Left kidney (tissue), 2 donors: Measurements from ENCODE around the gene MACROD2. TPM values are rescaled to one million over a fixed set of nuclear protein-coding genes. Genes with fewer than 3 reads are reported as not detected.

ENCODE experiments used
- DNase-seq: peaks from one replicate; pipeline ENCODE4 v3.0.0-alpha.2; 2013
- polyA plus RNA-seq: library from polyadenylated mRNA; unstranded; fragments of 120-200 nt; gene quantifications from one replicate; pipeline ENCODE4 v1.2.1, GENCODE V29; 2013; ENCODE audit not compliant: insufficient read length

Gene MACROD2
- polyA plus RNA-seq, 1 donor, result 17.2 TPM

DNA sequence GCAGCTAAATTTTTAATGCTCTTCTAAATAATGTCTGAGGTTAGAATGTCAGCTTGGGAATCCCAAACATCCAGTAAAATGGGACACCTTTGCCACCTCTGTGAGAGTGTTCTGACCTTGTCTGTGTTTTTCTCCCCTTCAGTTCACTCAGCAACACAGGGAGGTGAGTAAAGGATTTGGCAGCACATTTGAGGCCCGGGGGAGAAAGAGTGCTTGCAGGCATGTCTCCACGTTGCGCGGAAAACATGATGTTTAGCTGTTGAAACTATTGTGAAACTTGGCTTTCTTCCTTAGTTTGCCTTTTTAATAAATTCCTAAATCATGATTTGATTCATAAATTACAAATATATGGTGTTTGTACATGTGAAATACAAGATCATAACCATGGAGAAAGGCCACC, 1049.9 kb downstream of the MACROD2 start:
- DNase-seq, result no peak

DNA sequence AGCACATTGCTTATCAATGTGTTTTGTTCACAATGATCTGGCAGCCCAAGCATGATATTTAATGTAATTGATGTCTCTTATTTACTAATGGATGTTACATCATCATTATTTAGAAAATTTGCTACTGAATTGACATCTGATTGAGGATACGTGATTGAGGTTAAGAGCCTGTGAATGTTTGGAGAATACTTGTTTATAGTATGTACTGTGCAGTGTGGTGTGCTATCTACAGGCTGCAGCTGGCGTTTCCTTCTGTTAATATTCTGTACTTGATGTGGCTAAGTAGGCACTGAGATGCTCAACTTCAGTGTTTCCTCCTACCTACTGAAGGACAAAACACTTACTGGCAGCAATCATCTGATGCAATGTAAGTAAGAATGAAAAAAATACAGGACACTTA, 1051.7 kb downstream of the MACROD2 start:
- no peak for DNase-seq

DNA sequence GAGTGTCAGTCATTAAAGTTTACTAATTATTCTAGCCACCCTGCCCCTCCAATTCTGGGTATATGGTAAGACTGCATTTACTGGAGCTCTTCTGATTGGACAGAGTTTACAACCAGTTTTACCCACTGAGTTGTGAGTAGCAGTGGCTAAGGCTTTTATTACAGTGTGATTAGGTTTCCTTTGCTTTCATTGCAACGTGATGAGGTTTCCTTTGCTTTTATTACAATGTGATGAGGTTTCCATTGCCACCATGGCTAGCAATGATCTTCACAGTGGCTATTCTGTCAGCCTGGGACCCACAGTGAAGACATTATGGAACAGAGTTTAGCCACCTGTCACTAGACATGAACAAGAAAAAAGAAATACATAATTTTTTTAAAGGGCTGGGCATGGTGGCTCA, 1052.3 kb downstream of the MACROD2 start:
- no peak for DNase-seq

DNA sequence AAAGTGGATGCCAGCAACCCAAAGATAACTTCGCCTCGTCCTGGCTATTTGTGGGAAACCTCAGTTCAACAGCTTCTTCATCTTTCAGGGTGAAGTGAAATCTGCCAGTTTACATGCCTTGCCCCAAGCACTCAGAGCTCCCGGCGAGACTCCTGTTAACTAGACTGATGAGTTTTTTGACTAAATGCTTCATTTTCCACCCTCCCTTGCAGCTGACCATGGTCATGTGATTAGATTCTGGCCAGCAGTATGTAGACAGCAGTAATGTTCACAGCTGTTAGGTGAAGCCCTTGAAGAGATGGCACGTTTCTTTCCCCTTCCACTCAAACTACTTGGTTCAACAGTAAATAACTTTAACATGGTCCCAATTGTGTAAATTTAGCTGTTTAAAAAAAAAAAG, 1060.9 kb downstream of the MACROD2 start:
- no peak for DNase-seq

DNA sequence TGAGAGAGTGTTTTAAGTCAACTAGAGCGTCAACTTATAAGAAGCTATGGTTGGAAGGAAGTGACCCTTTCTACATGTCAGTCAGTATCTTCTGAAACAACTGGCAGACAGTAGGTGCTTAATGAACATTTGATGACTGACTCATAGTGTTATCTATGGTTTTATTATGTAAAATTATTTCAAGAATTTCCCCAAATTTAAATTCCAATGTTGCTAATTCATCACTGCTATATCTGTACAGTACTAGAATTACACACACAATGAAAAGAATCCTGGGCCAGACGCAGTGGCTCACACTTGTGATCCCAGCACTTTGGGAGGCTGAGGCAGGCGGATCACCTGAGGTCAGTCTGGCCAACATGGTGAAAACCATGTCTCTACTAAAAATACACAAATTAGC, 1063.5 kb downstream of the MACROD2 start:
- DNase-seq, result no peak

DNA sequence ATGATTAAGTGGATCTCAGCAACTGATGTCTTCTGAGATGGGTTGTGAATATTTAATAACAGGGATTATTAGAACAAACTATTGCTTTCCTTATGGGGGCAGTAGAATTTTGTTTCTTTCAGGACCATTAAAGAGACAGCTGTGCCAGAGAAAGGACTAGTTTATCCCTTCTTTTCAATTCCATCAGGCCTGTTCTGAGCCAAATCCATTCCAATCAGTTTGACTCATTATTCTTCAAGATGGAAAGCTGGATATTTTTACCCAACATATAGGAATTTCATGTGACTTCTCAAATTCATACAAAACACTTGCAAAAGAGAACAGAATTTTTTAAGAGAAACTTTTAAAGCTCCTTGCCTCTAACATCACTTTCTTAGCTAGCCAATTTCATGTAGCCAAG, 1064.1 kb downstream of the MACROD2 start:
- no peak for DNase-seq

DNA sequence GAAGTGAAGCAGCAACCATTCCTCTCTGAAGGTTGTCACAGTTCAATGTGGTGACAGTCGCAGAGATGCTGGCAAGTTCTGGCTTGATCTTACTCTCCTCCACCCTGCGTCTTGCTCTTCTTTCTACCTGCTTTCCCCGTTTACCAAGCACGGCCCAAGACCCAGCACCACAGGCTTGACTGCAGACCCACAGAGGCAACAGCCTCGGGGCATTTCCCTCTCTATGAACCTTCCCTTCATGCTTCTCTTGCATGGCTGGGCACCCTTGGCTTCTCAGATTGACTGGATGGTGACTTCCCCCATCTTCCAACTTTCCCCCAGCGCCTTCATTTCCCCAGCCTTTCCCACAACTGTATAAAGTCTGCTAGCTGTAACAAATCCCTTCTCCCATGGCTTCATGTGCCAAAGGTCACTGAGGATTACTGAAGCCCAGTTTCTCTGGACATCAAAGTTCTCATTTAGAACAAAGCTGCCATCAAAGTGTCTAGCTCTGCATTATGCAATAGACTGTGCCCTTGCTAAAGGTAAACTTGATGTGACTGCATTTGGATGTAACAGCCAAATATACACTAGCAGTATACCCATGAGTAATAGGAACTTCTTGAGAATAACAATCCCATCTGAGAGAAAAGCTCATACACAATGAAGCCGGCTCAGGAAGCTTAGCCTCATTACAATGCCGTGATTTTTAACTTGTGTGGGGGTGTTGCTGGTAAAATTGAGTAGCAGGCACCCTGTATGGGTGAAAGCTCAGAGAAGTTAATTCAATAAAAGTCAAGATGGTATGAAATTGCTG, 1065.1 kb downstream of the MACROD2 start:
- no peak for DNase-seq

DNA sequence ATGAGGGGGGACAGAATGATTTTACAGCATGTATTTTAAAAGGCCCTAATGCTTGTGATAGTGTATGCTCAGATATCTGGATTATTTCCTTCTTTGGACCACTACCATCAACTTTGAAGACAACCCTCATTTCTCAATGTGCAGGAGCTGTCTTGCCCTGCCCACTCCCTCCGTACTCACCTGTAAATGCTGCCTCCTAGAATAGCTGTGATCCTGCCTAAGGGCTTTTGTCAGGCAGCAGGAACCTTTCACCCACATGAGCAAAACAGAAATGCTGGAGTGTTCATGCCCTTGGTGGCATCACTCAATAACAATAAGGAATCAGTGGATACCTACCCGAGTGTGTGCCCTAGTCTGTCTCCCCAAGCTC, 1065.7 kb downstream of the MACROD2 start:
- no peak for DNase-seq

DNA sequence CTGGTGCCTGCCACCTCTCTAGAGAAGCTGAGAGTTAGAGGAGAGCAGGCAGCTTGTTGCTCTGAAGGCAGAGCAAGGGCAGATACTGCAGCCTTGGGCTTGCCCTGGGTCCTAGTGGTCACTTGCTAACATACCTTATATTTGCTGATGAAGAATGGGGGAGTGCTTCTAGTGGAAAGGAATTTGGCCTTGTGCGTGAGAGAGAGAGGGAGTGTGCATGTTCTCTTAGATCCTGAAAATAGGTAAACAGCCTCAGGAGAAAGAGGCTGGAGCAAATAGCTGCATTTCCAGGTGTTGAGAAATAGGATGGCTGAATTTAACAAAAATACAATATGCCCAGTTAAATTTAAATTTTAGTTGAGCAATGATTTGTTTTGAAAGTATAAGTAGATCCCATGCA, 1066.6 kb downstream of the MACROD2 start:
- DNase-seq, result peak; percentile 62

DNA sequence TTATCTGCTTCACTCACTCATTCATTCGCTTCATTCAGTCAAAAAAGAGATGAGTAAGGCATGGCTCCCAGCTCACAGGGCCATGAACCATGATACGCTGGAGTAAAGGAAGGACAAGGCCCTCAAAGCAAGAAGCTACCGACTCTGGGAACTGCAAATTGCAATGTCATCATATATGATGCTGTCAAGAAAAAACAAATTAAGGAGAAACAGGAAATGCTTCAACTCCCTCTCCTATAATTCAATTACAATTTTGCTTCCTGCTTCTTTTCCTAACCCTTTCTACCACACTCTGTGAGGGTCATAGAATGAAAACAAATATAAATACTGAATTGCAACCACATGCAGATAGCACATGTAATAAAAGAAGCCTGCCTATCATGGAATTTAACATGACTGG, 1067.8 kb downstream of the MACROD2 start:
- no peak for DNase-seq

DNA sequence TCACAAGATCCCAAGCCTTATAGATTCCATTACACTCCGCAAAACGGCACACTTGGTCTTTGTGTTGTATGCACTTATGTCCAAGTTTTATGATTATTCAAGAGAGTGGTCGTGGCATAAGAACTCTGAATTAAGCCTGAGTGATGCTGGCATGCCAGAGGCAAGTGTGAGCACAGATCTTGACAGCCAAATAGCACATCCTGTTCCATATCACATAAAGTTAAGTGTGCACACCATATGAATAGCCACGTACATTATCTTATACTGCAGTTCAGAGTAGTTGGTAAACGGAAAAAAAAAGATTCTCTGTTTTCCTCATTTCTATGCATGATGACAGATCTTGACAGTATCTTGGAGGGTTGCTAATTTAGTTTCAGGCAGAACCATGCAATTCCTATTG, 1069.4 kb downstream of the MACROD2 start:
- no peak for DNase-seq

DNA sequence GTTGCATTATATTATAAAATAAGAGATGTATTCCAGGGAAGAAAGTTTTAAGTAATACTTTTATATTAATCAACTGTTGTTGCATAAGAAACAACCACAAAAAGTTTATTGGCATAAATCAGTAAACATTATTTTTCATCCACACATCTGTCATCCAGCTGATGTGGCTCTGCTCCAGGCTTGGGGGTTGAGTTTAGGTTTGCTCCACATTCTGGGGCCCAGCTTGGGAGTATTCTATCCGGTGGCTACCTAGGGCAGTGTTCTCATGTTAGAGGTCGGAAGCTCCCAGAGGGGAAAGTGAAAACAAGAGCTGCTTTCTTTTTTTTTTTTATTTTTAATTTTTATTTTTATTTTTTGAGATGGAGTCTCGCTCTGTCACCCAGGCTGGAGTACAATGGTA, 1070.5 kb downstream of the MACROD2 start:
- no peak for DNase-seq

DNA sequence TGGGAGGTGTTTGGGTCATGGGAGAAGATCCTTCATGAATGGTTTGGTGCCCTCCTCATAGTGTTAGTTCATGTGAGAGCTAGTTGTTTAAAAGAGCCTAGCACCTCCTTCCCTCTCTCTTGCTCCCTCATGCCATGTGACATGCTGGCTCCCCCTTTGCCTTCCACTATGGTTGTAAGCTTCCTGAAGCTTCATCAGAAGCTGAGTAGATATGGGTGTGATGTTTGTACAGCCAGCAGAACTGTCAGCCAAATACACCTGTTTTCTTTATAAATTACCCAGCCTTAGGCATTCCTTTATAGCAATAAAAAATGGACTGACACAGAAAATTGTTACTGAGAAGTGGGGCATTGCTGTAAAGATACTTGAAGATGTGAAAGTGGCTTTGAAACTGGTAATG, 1073.2 kb downstream of the MACROD2 start:
- no peak for DNase-seq

DNA sequence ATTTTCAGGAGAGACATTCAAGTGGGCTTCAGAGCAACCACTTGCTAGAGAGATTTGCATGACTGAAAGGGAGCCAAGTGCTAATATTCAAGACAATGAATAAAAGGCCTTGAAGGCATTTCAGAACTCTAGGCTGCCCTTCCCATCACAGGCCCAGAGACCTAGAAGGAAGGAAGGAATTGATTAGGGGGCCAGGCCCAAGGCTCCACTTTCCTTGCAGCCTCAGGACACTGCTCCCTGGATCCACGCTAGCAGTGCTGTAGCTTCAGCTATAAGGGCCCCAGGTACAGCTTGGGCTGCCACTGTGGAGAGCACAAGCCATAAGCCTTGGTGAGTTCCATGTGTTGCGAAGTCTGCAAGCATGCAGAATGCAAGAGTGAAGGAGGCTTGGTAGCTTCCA, 1074.0 kb downstream of the MACROD2 start:
- no peak for DNase-seq

DNA sequence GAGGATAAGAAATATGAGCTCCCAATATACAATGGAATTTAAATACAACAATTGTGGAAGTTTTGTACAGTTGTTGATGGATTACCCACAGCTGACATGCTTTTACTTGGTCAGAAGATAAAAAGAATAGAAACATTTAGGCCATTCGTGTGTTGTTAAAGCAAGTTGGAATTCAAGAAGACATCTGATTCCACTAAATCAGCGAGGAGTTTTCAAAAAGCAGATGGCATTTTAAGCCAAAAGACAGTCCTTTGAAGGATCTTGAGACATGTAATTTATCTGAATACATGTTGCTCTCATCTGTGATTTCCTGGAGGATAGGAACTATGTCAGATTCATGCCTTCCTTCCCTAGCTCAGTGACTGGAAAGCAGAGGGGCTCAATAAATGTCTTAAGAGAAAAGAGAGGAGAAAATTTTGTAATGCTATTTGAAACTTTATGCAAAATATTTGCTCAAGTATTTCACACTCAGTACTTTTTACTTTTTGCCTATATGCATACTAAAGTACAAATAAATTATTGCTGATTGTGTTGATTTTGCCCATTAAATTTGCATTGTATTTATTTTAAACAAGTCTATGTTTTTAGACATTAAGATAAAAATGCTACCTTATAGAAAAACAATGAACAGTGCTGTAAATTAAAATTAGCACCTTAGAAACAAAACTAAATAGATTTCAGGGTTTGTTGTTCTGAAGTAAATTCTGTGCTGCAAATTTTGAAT, 1075.9 kb downstream of the MACROD2 start:
- DNase-seq, result no peak

DNA sequence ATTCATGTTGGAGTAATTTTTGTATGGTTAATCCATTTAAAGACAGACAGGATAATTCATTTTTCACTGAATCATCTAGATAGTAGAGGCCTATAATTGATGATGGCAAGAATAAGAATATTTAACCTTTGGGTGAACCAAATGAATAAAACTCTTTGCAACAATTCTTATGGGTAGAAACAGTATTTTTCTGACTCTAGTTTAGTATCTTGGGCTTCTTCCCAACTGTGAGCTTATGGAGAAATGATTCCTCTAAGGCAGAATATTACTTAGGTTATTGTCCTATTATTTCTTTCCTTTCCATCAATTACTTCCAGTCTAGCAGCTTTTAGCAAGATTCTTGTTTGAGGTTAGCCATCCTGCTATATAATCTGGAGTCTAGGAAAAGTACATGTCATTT, 1077.0 kb downstream of the MACROD2 start:
- DNase-seq, result no peak

DNA sequence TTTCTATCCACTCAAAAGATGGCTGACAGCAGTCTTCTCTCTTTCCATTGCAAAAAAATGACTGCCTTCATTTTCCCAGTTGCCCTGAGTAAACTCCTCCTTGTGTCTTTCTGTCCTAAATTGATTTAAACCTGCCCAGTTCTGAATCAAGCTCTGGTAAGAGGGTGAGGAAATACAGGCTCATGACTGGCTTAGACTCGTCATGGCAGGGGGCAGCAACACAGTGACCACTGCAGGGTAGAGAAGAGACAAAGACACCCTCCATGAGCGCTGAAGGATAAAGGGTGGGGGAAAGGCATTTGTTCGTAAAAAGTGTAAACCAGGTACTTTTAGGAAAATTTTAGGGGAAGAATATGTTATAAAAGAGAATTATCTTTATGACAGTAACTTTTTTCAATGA, 1080.3 kb downstream of the MACROD2 start:
- DNase-seq, result no peak

DNA sequence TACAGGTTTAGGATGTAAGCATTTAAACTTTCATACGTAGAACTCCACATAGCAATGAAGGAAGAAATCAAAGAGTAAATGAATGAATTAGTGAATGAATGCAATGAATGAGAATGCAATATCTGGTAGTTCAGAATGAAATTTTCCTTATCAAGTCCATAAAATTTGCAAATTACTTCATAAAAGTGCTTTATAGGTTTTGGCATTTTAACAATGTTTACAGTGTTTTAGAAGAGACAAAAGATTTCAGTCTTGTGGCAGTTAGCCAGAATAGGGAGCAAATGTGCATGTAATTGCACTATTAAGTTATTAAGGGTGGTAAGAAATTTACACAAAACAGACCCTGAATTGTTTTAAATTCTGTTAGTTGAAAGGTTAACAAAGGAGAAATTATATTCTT, 1081.5 kb downstream of the MACROD2 start:
- no peak for DNase-seq

DNA sequence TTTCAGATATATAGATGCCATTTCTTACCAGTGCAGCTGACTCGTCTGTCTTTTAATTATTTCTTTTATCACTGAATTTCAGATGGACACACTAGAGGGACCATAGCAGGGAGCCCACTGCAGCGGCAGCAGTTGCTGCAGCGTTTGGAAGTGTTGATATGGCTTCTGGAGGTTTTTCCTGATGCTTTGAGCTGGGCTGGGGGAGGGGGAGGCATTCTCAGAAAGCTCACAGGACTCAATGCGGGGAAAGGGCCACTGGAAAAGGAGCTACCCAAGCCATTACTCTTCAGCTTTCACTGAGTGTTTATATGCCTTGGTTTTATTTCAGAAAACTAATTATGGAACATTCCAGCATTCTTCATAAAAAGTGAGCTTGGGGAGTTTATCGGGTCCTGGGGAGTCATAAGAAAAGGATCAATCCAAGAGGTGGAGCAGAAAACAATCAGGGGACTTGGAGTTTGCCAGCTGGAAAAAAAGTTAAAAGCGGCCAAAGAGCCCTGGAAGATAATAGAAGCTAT, 1082.5 kb downstream of the MACROD2 start:
- no peak for DNase-seq

DNA sequence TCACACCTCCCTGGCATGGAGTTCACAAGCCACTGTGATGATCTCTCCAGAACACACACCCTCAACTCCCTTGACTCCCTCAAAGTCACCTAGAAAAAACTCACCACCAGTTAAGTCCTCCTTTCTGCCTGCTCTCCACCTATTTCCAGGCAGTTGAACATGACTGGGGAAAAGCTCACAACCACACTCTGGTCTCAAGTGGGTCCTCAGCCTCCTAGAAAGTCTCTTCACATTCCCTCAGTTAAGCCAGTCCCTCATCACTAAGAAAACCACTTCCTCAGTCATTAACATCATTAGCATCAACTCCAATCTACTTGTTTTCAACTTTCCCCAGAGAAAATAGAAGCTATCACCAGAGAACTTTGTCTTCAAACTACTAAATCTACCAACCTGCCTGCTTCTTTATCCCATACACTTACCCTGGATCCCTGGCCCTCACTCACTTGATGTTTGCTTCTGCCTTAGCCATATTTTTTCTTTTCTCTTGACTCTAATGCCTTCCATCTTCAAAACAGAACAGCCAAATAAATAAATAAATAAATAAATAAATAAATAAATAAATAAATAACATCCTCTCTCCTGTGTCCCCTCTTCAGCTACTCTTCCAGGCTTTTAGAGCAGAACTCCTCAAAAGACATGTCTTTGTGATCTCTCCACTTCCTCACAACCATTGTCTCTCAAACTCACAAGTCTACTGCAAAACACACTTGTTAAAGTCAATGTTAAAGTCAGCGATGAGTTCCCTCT, 1084.5 kb downstream of the MACROD2 start:
- DNase-seq, result no peak

DNA sequence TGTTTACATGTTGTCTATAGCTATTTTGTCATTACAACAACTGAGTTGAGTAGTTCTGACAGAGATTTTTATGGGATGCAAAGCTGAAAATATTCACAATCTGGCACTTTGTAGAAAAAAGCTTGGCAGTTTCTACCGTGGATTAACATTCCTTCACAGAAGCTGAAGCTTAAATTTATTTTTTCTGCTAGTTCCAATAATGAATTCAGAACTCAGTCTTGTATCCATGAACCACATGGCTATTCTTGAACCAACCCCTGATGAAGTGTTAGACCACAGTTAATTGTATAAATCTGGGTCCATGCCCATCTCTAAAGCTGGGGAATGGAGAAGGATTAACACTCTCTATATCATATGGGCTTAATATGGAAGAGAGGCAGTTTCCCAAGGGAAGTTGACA, 1085.9 kb downstream of the MACROD2 start:
- no peak for DNase-seq

DNA sequence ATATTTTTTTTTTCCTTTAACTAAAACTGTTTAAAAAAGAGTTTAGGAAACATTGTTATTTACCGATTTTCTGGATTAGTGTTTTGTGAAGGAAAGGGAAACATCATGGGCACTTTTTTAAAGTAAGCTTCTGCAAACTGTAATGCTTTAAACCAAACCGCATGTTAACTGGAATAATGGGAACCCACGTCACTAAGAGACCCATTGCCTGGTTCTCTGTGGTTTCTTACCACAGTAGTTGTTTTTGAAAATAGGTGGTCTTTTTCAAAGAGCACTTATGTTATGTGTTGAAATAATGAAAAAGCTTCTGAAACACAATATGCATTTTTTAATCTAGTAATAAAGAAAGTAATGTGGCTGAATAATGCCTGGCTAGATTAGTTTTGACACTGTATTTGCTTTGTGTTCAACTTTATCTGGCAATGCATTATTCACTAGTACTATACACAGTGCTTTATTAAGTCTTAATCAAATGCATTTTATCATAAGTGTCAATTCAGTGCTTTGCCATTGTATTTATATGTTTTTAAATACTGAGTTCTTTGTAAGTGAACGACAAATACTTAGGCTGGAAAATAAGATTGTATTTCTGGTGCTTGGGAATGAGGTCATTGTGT, 1096.2 kb downstream of the MACROD2 start:
- no peak for DNase-seq

DNA sequence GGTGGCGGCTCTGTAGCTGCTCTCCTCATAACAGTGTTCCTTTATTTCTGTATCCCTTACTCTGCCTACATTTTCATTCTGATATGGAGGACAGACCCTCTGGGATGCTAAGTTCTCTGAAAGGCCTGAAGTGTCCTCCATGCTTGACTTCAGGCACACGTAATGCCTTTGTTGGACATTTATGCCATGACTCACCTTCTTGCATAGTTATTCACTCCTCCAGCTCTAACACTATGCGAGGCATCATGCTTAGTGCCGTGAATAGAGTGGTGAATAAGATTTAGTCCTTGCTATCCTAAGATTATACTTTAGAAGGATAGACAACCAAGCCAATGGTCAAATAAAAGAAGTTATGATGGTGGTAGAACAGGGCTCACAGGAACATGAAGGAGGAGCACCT, 1103.0 kb downstream of the MACROD2 start:
- DNase-seq, result no peak
